Measurements from ENCODE around the gene AP1M2.

Gene AP1M2

GRCh38 chr19:10587839-10588150, 683 bp upstream of the AP1M2 start:
- TF ChIP-seq POLR2AphosphoS5 (IDR thresholded peaks at IDR 0.05; ENCODE audit: low read depth, low read length) (no peak), SIN3A (IDR thresholded peaks at IDR 0.05; ENCODE audit: borderline replicate concordance, insufficient read depth, low read length) (no peak), TAF1 (IDR thresholded peaks at IDR 0.05; ENCODE audit: borderline replicate concordance, insufficient read depth, low read length) (no peak), FOXP2 (optimal IDR thresholded peaks at IDR 0.05; ENCODE audit: borderline replicate concordance, extremely low read depth, extremely low read length, insufficient read depth) (no peak)
- TF ChIP-seq, protein P1, sequence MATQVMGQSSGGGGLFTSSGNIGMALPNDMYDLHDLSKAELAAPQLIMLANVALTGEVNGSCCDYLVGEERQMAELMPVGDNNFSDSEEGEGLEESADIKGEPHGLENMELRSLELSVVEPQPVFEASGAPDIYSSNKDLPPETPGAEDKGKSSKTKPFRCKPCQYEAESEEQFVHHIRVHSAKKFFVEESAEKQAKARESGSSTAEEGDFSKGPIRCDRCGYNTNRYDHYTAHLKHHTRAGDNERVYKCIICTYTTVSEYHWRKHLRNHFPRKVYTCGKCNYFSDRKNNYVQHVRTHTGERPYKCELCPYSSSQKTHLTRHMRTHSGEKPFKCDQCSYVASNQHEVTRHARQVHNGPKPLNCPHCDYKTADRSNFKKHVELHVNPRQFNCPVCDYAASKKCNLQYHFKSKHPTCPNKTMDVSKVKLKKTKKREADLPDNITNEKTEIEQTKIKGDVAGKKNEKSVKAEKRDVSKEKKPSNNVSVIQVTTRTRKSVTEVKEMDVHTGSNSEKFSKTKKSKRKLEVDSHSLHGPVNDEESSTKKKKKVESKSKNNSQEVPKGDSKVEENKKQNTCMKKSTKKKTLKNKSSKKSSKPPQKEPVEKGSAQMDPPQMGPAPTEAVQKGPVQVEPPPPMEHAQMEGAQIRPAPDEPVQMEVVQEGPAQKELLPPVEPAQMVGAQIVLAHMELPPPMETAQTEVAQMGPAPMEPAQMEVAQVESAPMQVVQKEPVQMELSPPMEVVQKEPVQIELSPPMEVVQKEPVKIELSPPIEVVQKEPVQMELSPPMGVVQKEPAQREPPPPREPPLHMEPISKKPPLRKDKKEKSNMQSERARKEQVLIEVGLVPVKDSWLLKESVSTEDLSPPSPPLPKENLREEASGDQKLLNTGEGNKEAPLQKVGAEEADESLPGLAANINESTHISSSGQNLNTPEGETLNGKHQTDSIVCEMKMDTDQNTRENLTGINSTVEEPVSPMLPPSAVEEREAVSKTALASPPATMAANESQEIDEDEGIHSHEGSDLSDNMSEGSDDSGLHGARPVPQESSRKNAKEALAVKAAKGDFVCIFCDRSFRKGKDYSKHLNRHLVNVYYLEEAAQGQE (IDR thresholded peaks at IDR 0.05; ENCODE audit: insufficient read depth in 1 of 2, low read depth in 2 of 2, low read length in 2 of 2): no peak

GRCh38 chr19:10586396-10586795, 716 bp downstream of the AP1M2 start:
- TF ChIP-seq, protein P1 (IDR thresholded peaks at IDR 0.05; ENCODE audit: insufficient read depth in 1 of 2, low read depth in 2 of 2, low read length in 2 of 2): no peak
- TF ChIP-seq TAF1 (IDR thresholded peaks at IDR 0.05; ENCODE audit: borderline replicate concordance, insufficient read depth, low read length): no peak
- TF ChIP-seq FOXP2 (optimal IDR thresholded peaks at IDR 0.05; ENCODE audit: borderline replicate concordance, extremely low read depth, extremely low read length, insufficient read depth): no peak
- no peak for TF ChIP-seq POLR2AphosphoS5 (IDR thresholded peaks at IDR 0.05; ENCODE audit: low read depth, low read length)
- TF ChIP-seq SIN3A (IDR thresholded peaks at IDR 0.05; ENCODE audit: borderline replicate concordance, insufficient read depth, low read length): no peak

DNA sequence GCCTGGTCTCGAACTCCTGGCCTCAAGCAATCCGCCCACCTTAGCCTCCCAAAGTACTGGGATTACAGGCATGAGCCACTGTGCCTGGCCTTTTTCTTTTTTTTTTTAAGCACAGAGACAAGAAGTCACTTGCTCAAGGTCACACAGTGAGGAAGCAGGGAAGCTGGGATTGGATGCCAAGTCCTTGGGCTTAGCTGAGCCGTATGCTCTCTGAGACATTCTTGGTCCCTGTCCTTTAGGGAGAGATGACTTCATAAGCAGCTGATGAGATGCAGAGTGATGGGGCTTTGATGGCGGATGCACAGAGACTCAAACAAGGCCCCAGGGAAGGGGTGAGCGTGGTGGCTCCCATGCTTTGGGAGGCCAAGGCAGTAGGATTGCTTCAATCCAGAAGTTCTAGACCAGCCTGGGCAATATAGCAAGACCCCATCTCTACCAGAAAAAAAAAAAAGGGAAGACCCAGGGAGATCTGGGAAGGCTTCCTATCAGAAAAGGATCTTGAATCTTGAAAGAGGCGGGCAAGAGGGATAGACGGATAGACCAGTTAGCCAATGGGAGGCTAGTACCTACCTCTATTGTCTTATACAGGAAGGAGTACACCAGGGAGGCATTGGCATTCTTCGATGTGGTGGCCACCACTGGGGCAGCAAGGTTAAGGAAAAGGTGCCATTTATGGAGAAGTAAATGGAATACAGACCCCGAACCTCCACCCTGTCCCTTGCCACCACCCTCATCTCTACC, 3.9 kb downstream of the AP1M2 start:
- TF ChIP-seq TAF1 (IDR thresholded peaks at IDR 0.05; ENCODE audit: borderline replicate concordance, insufficient read depth, low read length): no peak
- TF ChIP-seq, protein P1 (IDR thresholded peaks at IDR 0.05; ENCODE audit: insufficient read depth in 1 of 2, low read depth in 2 of 2, low read length in 2 of 2): no peak
- no peak for TF ChIP-seq FOXP2 (optimal IDR thresholded peaks at IDR 0.05; ENCODE audit: borderline replicate concordance, extremely low read depth, extremely low read length, insufficient read depth)
- no peak for TF ChIP-seq SIN3A (IDR thresholded peaks at IDR 0.05; ENCODE audit: borderline replicate concordance, insufficient read depth, low read length)
- no peak for TF ChIP-seq POLR2AphosphoS5 (IDR thresholded peaks at IDR 0.05; ENCODE audit: low read depth, low read length)

- TF ChIP-seq, protein P1 (IDR thresholded peaks at IDR 0.05; ENCODE audit: insufficient read depth in 1 of 2, low read depth in 2 of 2, low read length in 2 of 2): no peak
- no peak for TF ChIP-seq FOXP2 (optimal IDR thresholded peaks at IDR 0.05; ENCODE audit: borderline replicate concordance, extremely low read depth, extremely low read length, insufficient read depth)
- no peak for TF ChIP-seq TAF1 (IDR thresholded peaks at IDR 0.05; ENCODE audit: borderline replicate concordance, insufficient read depth, low read length)
- no peak for TF ChIP-seq POLR2AphosphoS5 (IDR thresholded peaks at IDR 0.05; ENCODE audit: low read depth, low read length)
- no peak for TF ChIP-seq SIN3A (IDR thresholded peaks at IDR 0.05; ENCODE audit: borderline replicate concordance, insufficient read depth, low read length)
These were observed 5.0 kb downstream of the AP1M2 start for GRCh38 chr19:10582091-10582490.

All from PFSK-1 (cell line).